ENCODE measurements around the gene KIAA0753. TPM values are rescaled to one million over a fixed set of nuclear protein-coding genes. Genes with fewer than 3 reads are reported as not detected.

KIAA0753 gene
- total RNA-seq, 6 donors from 2014 or later: 12.4 to 58.7 (median 19.7) TPM

DNA sequence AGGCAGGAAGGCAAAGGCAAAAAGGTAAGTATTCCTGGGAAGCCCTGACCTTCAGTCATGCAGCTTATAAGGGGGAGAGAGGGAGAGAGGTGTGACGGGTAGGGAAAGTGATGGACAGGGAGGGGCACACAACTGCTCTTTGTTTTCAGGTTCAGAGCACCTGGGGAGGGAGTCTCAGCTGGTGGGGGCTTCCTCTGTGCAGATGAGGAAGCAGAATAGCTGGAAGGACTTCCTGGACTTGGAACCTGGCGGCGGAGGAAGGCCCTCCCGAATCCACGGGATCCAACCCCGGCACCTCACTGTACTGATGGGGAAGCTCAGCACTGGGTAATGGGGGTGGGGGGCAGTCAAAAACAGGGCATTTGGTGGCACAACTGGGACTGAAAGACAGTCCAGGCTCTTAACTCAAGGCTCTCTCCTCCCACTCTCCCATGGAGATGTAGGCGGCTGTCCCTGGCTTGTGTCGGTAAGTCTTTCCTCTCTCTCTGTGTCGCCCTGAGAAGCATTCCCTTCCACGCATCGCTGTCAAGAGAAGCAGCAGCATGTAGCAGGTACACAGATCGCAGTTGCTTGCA is 72.2 kb downstream of the KIAA0753 start:
- TF ChIP-seq POLR2AphosphoS5 (IDR thresholded peaks at IDR 0.05) (no peak), POLR2A (IDR thresholded peaks at IDR 0.05) (no peak), EP300 (IDR thresholded peaks at IDR 0.05) (no peak), CTCF (IDR thresholded peaks at IDR 0.05) (no peak)
- Histone ChIP-seq H3K4me1 (no peaks in the 10 kb centered on the region), H3K4me3 (no peak overlapping the region), H3K27me3 (no peaks in the 10 kb centered on the region), H3K36me3 (no peaks in the 10 kb centered on the region), H3K27ac (peak overlapping the region in 3 of 4 donors; percentile 53 to 73 (median 64)), H3K9me3 (no peaks in the 10 kb centered on the region)
- ATAC-seq (ENCODE audit: low FRiP score in 2 of 2) (no peak), DNase-seq (no peak)
- 87 to 91% methylated on average over 12 of the region's 12 CpGs for WGBS, 2 donors

DNA sequence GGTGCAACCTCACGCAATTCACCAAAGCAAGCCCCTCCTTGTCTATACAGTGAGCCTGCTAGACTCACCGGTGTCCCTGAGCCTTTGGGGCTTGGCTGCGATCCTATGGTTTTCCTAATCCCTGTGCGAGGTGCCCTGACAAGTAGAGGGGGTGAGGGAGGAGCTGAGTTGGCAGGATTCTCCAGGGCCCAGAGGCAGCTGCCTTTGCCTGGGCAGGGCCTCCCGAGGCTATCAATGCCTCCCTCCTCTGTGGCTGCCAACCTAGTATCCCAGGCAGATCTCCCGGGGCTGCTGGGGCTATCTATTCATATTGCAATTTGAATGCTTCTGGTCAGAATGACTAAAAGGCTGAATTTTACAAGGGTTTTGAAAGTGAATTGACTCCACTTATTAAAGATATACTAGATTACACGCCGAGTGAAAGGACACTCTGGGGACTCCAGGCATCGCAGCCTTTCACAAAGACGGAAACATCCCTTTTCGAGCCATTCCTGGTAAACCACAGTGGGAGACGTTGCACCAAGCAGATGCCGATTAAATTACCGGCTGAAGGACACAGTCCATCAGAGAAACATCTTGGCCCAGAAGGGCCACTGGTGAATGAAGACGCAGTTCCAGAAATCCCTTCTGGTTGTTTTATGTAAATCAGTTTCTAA is 72.9 kb downstream of the KIAA0753 start:
- WGBS, 2 donors: 61 to 75% methylated on average over 15 of the region's 15 CpGs
- ATAC-seq (ENCODE audit: low FRiP score in 2 of 2) (peak; percentile 57 to 86), DNase-seq (peak; percentile 24 to 82)
- Histone ChIP-seq H3K27me3 (no peaks in the 10 kb centered on the region), H3K27ac (peak overlapping the region; percentile 12 to 73 (median 58)), H3K9me3 (no peaks in the 10 kb centered on the region), H3K4me1 (no peaks in the 10 kb centered on the region), H3K36me3 (no peaks in the 10 kb centered on the region), H3K4me3 (no peak overlapping the region)
- TF ChIP-seq EP300 (IDR thresholded peaks at IDR 0.05) (no peak), POLR2A (IDR thresholded peaks at IDR 0.05) (peak in 1 of 4 donors; percentile 13)

DNA sequence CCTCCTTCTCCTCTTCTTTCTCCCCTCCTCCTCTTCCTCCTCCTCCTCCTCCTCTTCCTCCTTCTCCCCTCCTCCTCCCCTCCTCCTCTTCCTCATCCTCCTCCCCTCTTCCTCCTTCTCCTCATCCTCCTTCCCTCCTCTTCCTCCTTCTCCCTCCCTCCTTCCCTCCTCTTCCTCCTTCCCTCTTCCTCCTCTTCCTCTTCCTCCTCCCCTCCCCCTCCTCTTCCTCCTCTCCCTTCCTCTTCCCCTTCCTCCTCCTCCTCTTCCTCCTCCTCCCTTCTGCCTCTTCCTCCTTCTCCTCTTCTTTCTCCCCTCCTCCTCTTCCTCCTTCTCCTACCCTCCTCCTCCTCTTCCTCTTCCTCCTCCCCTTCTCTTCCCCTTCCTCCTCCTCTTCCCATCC is 79.1 kb downstream of the KIAA0753 start:
- Histone ChIP-seq H3K4me3 (no peak overlapping the region), H3K9me3 (no peaks in the 10 kb centered on the region), H3K27me3 (no peaks in the 10 kb centered on the region), H3K4me1 (peaks cover 0 to 10% (median 4%) of the 10 kb centered on the region in 4 donors), H3K27ac (no peak overlapping the region), H3K36me3 (no peaks in the 10 kb centered on the region)
- DNase-seq (no peak), ATAC-seq (ENCODE audit: low FRiP score in 2 of 2) (no peak)
- TF ChIP-seq EP300 (IDR thresholded peaks at IDR 0.05) (no peak), POLR2AphosphoS5 (IDR thresholded peaks at IDR 0.05) (no peak), POLR2A (IDR thresholded peaks at IDR 0.05) (no peak), CTCF (IDR thresholded peaks at IDR 0.05) (no peak)

DNA sequence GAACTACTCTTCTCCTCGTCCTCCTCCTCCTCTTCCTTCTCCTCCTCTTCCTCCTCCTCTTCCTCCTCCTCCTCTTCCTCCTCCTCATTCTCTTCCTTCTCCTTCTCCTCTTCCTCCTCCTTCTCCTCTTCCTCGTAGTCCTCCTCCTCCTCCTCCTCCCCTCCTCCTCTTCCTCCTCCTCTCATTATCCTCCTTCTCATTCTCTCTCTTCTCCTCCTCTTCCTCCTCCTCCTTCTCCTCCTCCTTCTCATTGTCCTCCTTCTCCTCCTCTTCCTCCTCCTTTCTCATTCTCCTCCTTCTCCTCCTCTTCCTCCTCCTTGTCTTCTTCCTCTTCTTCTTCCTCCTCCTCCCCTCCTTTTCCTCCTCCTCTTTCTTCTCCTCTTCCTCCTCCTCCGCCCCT is 80.0 kb downstream of the KIAA0753 start:
- ATAC-seq (ENCODE audit: low FRiP score in 2 of 2): no peak
- no peak overlapping the region for H3K27ac ChIP-seq
- WGBS, 2 donors: 91 to 92% methylated on average over 3 of the region's 3 CpGs
- DNase-seq: no peak
- peaks cover 7 to 17% (median 11%) of the 10 kb centered on the region in 4 donors for H3K4me1 ChIP-seq
- H3K36me3 ChIP-seq: no peaks in the 10 kb centered on the region
- TF ChIP-seq EP300 (IDR thresholded peaks at IDR 0.05) (no peak), POLR2AphosphoS5 (IDR thresholded peaks at IDR 0.05) (no peak), CTCF (IDR thresholded peaks at IDR 0.05) (no peak), POLR2A (IDR thresholded peaks at IDR 0.05) (no peak)
- no peak overlapping the region for H3K4me3 ChIP-seq
- H3K9me3 ChIP-seq: no peaks in the 10 kb centered on the region
- H3K27me3 ChIP-seq: peaks cover 0 to 8% (median 2%) of the 10 kb centered on the region in 4 donors

DNA sequence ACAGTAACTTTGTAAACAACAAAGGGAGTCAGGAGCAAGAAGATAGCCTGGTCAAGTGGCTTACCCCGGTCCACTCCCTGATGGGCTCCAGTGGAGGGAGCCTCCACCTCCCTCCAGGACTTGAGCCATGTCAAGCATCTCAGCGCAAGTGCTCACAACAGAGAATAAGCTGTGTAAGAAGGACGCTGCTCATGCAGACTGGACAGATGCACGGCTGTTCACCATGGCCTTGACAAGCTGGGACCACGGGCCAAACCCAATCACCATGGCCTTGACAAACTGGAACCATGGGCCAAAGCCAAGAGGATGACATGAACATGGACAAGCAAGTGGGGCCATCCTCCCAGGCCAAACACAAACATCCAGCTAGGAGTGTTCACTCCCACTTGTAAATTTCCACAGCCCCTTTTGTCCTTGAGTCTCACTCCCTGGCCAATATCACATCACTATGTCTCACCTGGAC is 80.7 kb downstream of the KIAA0753 start:
- H3K4me3 ChIP-seq: no peak overlapping the region
- H3K9me3 ChIP-seq: no peaks in the 10 kb centered on the region
- ATAC-seq (ENCODE audit: low FRiP score in 2 of 2) (no peak), DNase-seq (no peak)
- H3K36me3 ChIP-seq: no peaks in the 10 kb centered on the region
- no peak for TF ChIP-seq POLR2AphosphoS5 (IDR thresholded peaks at IDR 0.05)
- no peak for TF ChIP-seq POLR2A (IDR thresholded peaks at IDR 0.05)
- no peak for TF ChIP-seq CTCF (IDR thresholded peaks at IDR 0.05)
- TF ChIP-seq EP300 (IDR thresholded peaks at IDR 0.05): no peak
- 93 to 98% methylated on average over 5 of the region's 5 CpGs for WGBS, 2 donors
- H3K4me1 ChIP-seq: peaks cover 12 to 24% (median 17%) of the 10 kb centered on the region in 4 donors
- peaks cover 0 to 8% (median 4%) of the 10 kb centered on the region in 4 donors for H3K27me3 ChIP-seq
- H3K27ac ChIP-seq: no peak overlapping the region
